Amygdala (tissue), 56 donors: ENCODE data around the gene RANBP10.
"Not testable (repeated sequence)": the region's sequence is repeated elsewhere in the genome, so short reads cannot be mapped to it uniquely, and the experiment has no call there.

Experiments used
- DNase-seq, 56 donors: peaks; one replicate each; lab custom pipeline; 2025; lab: John Stamatoyannopoulos, UW

RANBP10 gene

GRCh38 chr16:67719778-67720144 is 86.6 kb downstream of the RANBP10 start:
- peak in 45 of 56 donors; percentile 3 to 67 (median 36) for DNase-seq

- peak; percentile 62 to 99 (median 92) for DNase-seq
These were observed 87.1 kb downstream of the RANBP10 start, which contains the start of gene GFOD2 for GRCh38 chr16:67719048-67719777. TSS of gene GFOD2 (minus strand) at chr16:67719316. CDS start at chr16:67685715, 33,601 bp downstream.

GRCh38 chr16:67718668-67719047 is 87.7 kb downstream of the RANBP10 start:
- DNase-seq, result peak in 3 of 56 donors; percentile 12 to 16 (median 15)

GRCh38 chr16:67716097-67716496 is 90.3 kb downstream of the RANBP10 start:
- no peak for DNase-seq

- no peak for DNase-seq
These were observed 91.8 kb downstream of the RANBP10 start for GRCh38 chr16:67714522-67714921.

- DNase-seq, result no peak
These were observed 92.6 kb downstream of the RANBP10 start for GRCh38 chr16:67713647-67714273.

- no peak for DNase-seq
These were observed 95.8 kb downstream of the RANBP10 start for GRCh38 chr16:67710607-67711006.

GRCh38 chr16:67709050-67709449 is 97.3 kb downstream of the RANBP10 start:
- DNase-seq, result no peak

- no peak for DNase-seq
These were observed 98.0 kb downstream of the RANBP10 start for GRCh38 chr16:67708368-67708771.

GRCh38 chr16:67707790-67708189 is 98.6 kb downstream of the RANBP10 start:
- DNase-seq, result no peak

- no peak for DNase-seq
These were observed 99.2 kb downstream of the RANBP10 start for GRCh38 chr16:67707210-67707609.

- DNase-seq, result no peak
These were observed 102.2 kb downstream of the RANBP10 start for GRCh38 chr16:67704110-67704509.

- DNase-seq, result no peak
These were observed 102.7 kb downstream of the RANBP10 start for GRCh38 chr16:67703626-67704025.

GRCh38 chr16:67702130-67702529 is 104.2 kb downstream of the RANBP10 start:
- no peak for DNase-seq

- no peak for DNase-seq
These were observed 104.9 kb downstream of the RANBP10 start for GRCh38 chr16:67701420-67701819.

GRCh38 chr16:67699265-67699664 is 107.1 kb downstream of the RANBP10 start:
- no peak for DNase-seq

- DNase-seq, result no peak
These were observed 108.8 kb downstream of the RANBP10 start for GRCh38 chr16:67697422-67698185.

- DNase-seq, result no peak
These were observed 111.7 kb downstream of the RANBP10 start for GRCh38 chr16:67694611-67695010.

GRCh38 chr16:67693517-67694285 is 112.7 kb downstream of the RANBP10 start:
- DNase-seq, result not testable (repeated sequence)

GRCh38 chr16:67685388-67686112 is 120.8 kb downstream of the RANBP10 start:
- DNase-seq, result no peak
